Vagina (tissue), 2 donors: ENCODE measurements around the gene SYF2.

Source experiments
- CTCF ChIP-seq, 3 experiments: fragments of 450-650 bp in 2 of 3; fragments of 200-600 bp in 1 of 3; sonication (generic) in 1 of 3; IDR thresholded peaks; one replicate each; pipeline ENCODE4 v1.5.1; 2017 to 2019; ENCODE audit warnings: antibody characterized with exemption in 3 of 3, mild to moderate bottlenecking in 2 of 3, moderate library complexity in 2 of 3
- POLR2A ChIP-seq, 2 donors: fragments of 450-650 bp; IDR thresholded peaks; one replicate each; pipeline ENCODE4 v1.6.1; 2017; ENCODE audit warnings: antibody characterized with exemption in 2 of 2, mild to moderate bottlenecking in 2 of 2, moderate library complexity in 2 of 2

GRCh38 chr1:25255706-25256577 lies 23.6 kb upstream of the SYF2 start:
- TF ChIP-seq CTCF (IDR thresholded peaks at IDR 0.05) (no peak), POLR2A (IDR thresholded peaks at IDR 0.05) (no peak)
